HG03135 (cell line): ENCODE data around the gene EIF5B.
"Not testable (repeated sequence)": the region's sequence is repeated elsewhere in the genome, so short reads cannot be mapped to it uniquely, and the experiment has no call there.

Source experiments
- ATAC-seq: cut with Tn5 transposase; IDR thresholded peaks from one replicate; pipeline ENCODE4 v1.9.1; 2021; ENCODE audit warnings: mild to moderate bottlenecking, moderate library complexity; ENCODE audit not compliant: unreplicated experiment

Gene EIF5B

GRCh38 chr2:99368854-99369253 lies 31.7 kb downstream of the EIF5B start:
- not testable (repeated sequence) for ATAC-seq

- ATAC-seq: no peak
Measured at GRCh38 chr2:99373144-99373543, 36.0 kb downstream of the EIF5B start.

GRCh38 chr2:99374747-99375146 lies 37.6 kb downstream of the EIF5B start:
- ATAC-seq: no peak

GRCh38 chr2:99376254-99376864 lies 39.2 kb downstream of the EIF5B start:
- ATAC-seq: no peak

- no peak for ATAC-seq
Measured at GRCh38 chr2:99377879-99378278, 40.7 kb downstream of the EIF5B start.

GRCh38 chr2:99380376-99381010 lies 43.3 kb downstream of the EIF5B start:
- ATAC-seq: no peak

- ATAC-seq: no peak
Measured at GRCh38 chr2:99382143-99382542, 45.0 kb downstream of the EIF5B start.

GRCh38 chr2:99386011-99386410 lies 48.8 kb downstream of the EIF5B start:
- ATAC-seq: no peak

GRCh38 chr2:99388892-99389291 lies 51.7 kb downstream of the EIF5B start:
- ATAC-seq: no peak

- no peak for ATAC-seq
Measured at GRCh38 chr2:99389371-99389770, 52.2 kb downstream of the EIF5B start.

GRCh38 chr2:99389946-99390345 lies 52.8 kb downstream of the EIF5B start:
- no peak for ATAC-seq

- ATAC-seq: no peak
Measured at GRCh38 chr2:99395589-99396130, 58.5 kb downstream of the EIF5B start.

GRCh38 chr2:99397266-99397920 lies 60.2 kb downstream of the EIF5B start:
- ATAC-seq: no peak

GRCh38 chr2:99398303-99398702 lies 61.1 kb downstream of the EIF5B start:
- ATAC-seq: no peak

GRCh38 chr2:99399063-99399462 lies 61.9 kb downstream of the EIF5B start:
- no peak for ATAC-seq

GRCh38 chr2:99399795-99400194 lies 62.6 kb downstream of the EIF5B start:
- ATAC-seq: no peak

GRCh38 chr2:99401841-99402240 lies 64.7 kb downstream of the EIF5B start:
- no peak for ATAC-seq

GRCh38 chr2:99403084-99403483 lies 65.9 kb downstream of the EIF5B start:
- no peak for ATAC-seq

GRCh38 chr2:99403524-99403923 lies 66.3 kb downstream of the EIF5B start:
- no peak for ATAC-seq

GRCh38 chr2:99404039-99404796 lies 67.0 kb downstream of the EIF5B start:
- ATAC-seq: no peak
